IMR-90 (cell line): Measurements from ENCODE around the gene TTC28.

Source experiments
- CEBPB ChIP-seq: IDR thresholded peaks from 2 replicates; pipeline ENCODE4 v1.6.1; 2012; ENCODE audit warnings: low read depth, low read length, improper control_type of control experiment
- CTCF ChIP-seq: conservative IDR thresholded peaks from 2 replicates; pipeline ENCODE4 v1.5.1; 2012; ENCODE audit warnings: mild to moderate bottlenecking, low read depth, low read length, improper control_type of control experiment
- FOS ChIP-seq: fragments of 150-350 bp; IDR thresholded peaks from 2 replicates; pipeline ENCODE4 v1.6.1; 2016; ENCODE audit warnings: low read depth, low read length
- MXI1 ChIP-seq: IDR thresholded peaks from 2 replicates; pipeline ENCODE4 v1.6.1; 2012; ENCODE audit warnings: low read depth, mild to moderate bottlenecking, low read length, moderate library complexity, borderline replicate concordance
- NFE2L2 ChIP-seq: fragments of 150-350 bp; IDR thresholded peaks from 2 replicates; pipeline ENCODE4 v1.6.1; 2016; ENCODE audit warnings: low read depth, mild to moderate bottlenecking, low read length
- POLR2A ChIP-seq: IDR thresholded peaks from 2 replicates; pipeline ENCODE4 v1.6.1; 2012; ENCODE audit warnings: mild to moderate bottlenecking, low read depth, low read length
- RAD21 ChIP-seq: IDR thresholded peaks from 2 replicates; pipeline ENCODE4 v1.6.1; 2012; ENCODE audit warnings: low read length, improper control_type of control experiment
- RFX5 ChIP-seq: IDR thresholded peaks from 2 replicates; pipeline ENCODE4 v1.8.0; 2012; ENCODE audit warnings: low read depth, mild to moderate bottlenecking, low read length, moderate library complexity
- USF2 ChIP-seq: fragments of 150-350 bp; IDR thresholded peaks from 2 replicates; pipeline ENCODE4 v1.6.1; 2017; ENCODE audit warnings: mild to moderate bottlenecking, antibody characterized with exemption, low read length, low read depth

GRCh38 chr22:28096161-28096560, 583.5 kb downstream of the TTC28 start:
- TF ChIP-seq CTCF (no peak), POLR2A (no peak), NFE2L2 (no peak), RFX5 (no peak), FOS (no peak), RAD21 (no peak), CEBPB (no peak), MXI1 (no peak), USF2 (no peak)
